HCT116 (cell line): Measurements from ENCODE around the gene PAOX. TPM values are rescaled to one million over a fixed set of nuclear protein-coding genes. Genes with fewer than 3 reads are reported as not detected.

Experiments
- ATAC-seq: fragments of 200-7000 bp; cut with Tn5 transposase; 2 replicates; pipeline ENCODE4 v1.9.1; 2020; ENCODE audit warnings: mild to moderate bottlenecking, moderate library complexity
- BruUV-seq: library from RNA; stranded (reverse); fragments of 400-500 nt; replicated peaks from 2 replicates; lab custom pipeline; 2021; lab: Mats Ljungman, UMichigan
- CTCF ChIA-PET: fragments of 300-600 bp; sonication (Branson Sonifier 250); formaldehyde crosslinking; loops from one replicate; lab custom pipeline; 2021; ENCODE audit warnings: antibody characterized with exemption; lab: Charles Lee
- POLR2A ChIA-PET: fragments of 300-600, 350-600 bp; sonication (Branson Sonifier 250); formaldehyde crosslinking; loops from one replicate; lab custom pipeline; 2021; ENCODE audit warnings: antibody characterized with exemption; lab: Charles Lee
- RAD21 ChIA-PET, 2 experiments: fragments of 300-600 bp; sonication (Branson Sonifier 250); formaldehyde crosslinking; loops; one replicate each; lab custom pipeline; 2023; ENCODE audit warnings: low total read pairs in 2 of 2; ENCODE audit not compliant: uncharacterized antibody in 2 of 2, unreplicated experiment in 2 of 2, low non-redundant PET in 1 of 2; lab: Charles Lee
- DNase-seq: peaks from one replicate; pipeline ENCODE4 v3.0.0-alpha.2; 2010; ENCODE audit warnings: low read depth, low spot score
- H2AFZ ChIP-seq: fragments of 200-600 bp; shearing (Covaris generic), sonication (generic); 2 replicates; pipeline ENCODE4 v1.6.1; 2017; ENCODE audit warnings: low read depth, mixed run types, mixed read lengths, antibody characterized with exemption, low read length; ENCODE audit not compliant: poor library complexity, severe bottlenecking
- H3K27ac ChIP-seq: 2 replicates; pipeline ENCODE4 v1.5.1; 2012; ENCODE audit warnings: low read depth, low read length
- H3K27me3 ChIP-seq: fragments of 200-600 bp; sonication (generic); 2 replicates; pipeline ENCODE4 v1.6.1; 2016; ENCODE audit warnings: mixed run types, low read length, mixed read lengths; ENCODE audit not compliant: insufficient read depth
- H3K36me3 ChIP-seq, 2 experiments: fragments of 200-500 bp in 1 of 2; fragments of 200-600 bp in 1 of 2; sonication (Bioruptor generic) in 1 of 2; sonication (generic) in 1 of 2; 2 replicates each; pipeline versions ENCODE4 v1.5.1 to v1.6.1; 2014 to 2016; ENCODE audit warnings: low read length in 2 of 2, inconsistent platforms in 1 of 2, mixed read lengths in 1 of 2, mixed run types in 1 of 2; ENCODE audit not compliant: insufficient read depth in 2 of 2, control insufficient read depth in 1 of 2
- H3K4me1 ChIP-seq, 2 experiments: fragments of 200-600 bp in 1 of 2; sonication (generic) in 1 of 2; 2 replicates each; pipeline versions ENCODE4 v1.5.1 to v1.6.1; 2012 to 2017; ENCODE audit warnings: low read length in 2 of 2, inconsistent platforms in 1 of 2, mild to moderate bottlenecking in 1 of 2, mixed read lengths in 1 of 2, mixed run types in 1 of 2, moderate library complexity in 1 of 2; ENCODE audit not compliant: insufficient read depth in 2 of 2, control insufficient read depth in 1 of 2
- H3K4me2 ChIP-seq: fragments of 200-600 bp; sonication (generic); 2 replicates; pipeline ENCODE4 v1.6.1; 2017; ENCODE audit warnings: mixed run types, low read length, mixed read lengths
- H3K4me3 ChIP-seq, 2 experiments: fragments of 200-600 bp in 1 of 2; sonication (generic) in 1 of 2; replicated peaks in 1 of 2; 2 replicates each; pipeline ENCODE4 v1.5.1; 2011 to 2016; ENCODE audit warnings: low read length in 2 of 2, control low read depth in 1 of 2, low read depth in 1 of 2, mild to moderate bottlenecking in 1 of 2, mixed read lengths in 1 of 2, mixed run types in 1 of 2
- H3K79me2 ChIP-seq: fragments of 200-600 bp; sonication (generic); 2 replicates; pipeline ENCODE4 v1.6.1; 2017; ENCODE audit warnings: mild to moderate bottlenecking, mixed run types, low read length, moderate library complexity, mixed read lengths; ENCODE audit not compliant: insufficient read depth
- H3K9ac ChIP-seq: fragments of 200-600 bp; sonication (generic); 2 replicates; pipeline ENCODE4 v1.6.1; 2016; ENCODE audit warnings: low read length, mixed read lengths
- H3K9me2 ChIP-seq: fragments of 200-600 bp; sonication (generic), shearing (Covaris generic); 2 replicates; pipeline ENCODE4 v1.6.1; 2017; ENCODE audit warnings: mixed run types, mild to moderate bottlenecking, moderate library complexity; ENCODE audit not compliant: insufficient read depth
- H3K9me3 ChIP-seq, 2 experiments: fragments of 200-500 bp in 1 of 2; fragments of 200-600 bp in 1 of 2; sonication (Bioruptor generic) in 1 of 2; sonication (generic) in 1 of 2; 2 replicates each; pipeline ENCODE4 v1.6.1; 2014 to 2017; ENCODE audit warnings: low read length in 2 of 2, mixed read lengths in 2 of 2, inconsistent platforms in 1 of 2, low read depth in 1 of 2, mild to moderate bottlenecking in 1 of 2, mixed run types in 1 of 2, moderate library complexity in 1 of 2; ENCODE audit not compliant: control insufficient read depth in 1 of 2, insufficient read depth in 1 of 2
- H4K20me1 ChIP-seq: fragments of 200-600 bp; sonication (generic), shearing (Covaris generic); 2 replicates; pipeline ENCODE4 v1.6.1; 2017; ENCODE audit warnings: mixed run types, mild to moderate bottlenecking, moderate library complexity; ENCODE audit not compliant: insufficient read depth
- CEBPB ChIP-seq: IDR thresholded peaks from 2 replicates; pipeline ENCODE4 v1.6.1; 2012; ENCODE audit warnings: low read depth
- POLR2A ChIP-seq: IDR thresholded peaks from 2 replicates; pipeline ENCODE4 v1.7.0; 2011; ENCODE audit warnings: borderline replicate concordance; ENCODE audit not compliant: insufficient read depth, insufficient read length; ENCODE audit errors: extremely low read depth
- RAD21 ChIP-seq: IDR thresholded peaks from 2 replicates; pipeline ENCODE4 v1.6.1; 2012; ENCODE audit warnings: low read depth, mild to moderate bottlenecking
- ZFX ChIP-seq: fragments of 450-650 bp; IDR thresholded peaks from 2 replicates; pipeline ENCODE4 v1.6.1; 2017
- intact Hi-C: fragments of 100-400 bp; cut with micrococcal nuclease; formaldehyde crosslinking; loops from 2 replicates; pipeline ENCODE4 v1.10.0; 2022
- total RNA-seq: library from RNA; stranded (reverse); gene quantifications from one replicate; pipeline ENCODE4 v1.2.1, GENCODE V29; 2021; ENCODE audit not compliant: unreplicated experiment
- TF ChIP-seq, protein P1 (sequence below): IDR thresholded peaks from 2 replicates; pipeline ENCODE4 v1.6.1; 2012
- TF ChIP-seq, protein P2 (sequence below): IDR thresholded peaks from 2 replicates; pipeline ENCODE4 v1.6.1; 2011; ENCODE audit warnings: mild to moderate bottlenecking, low read length, moderate library complexity; ENCODE audit not compliant: insufficient replicate concordance; ENCODE audit errors: extremely low read depth

The PAOX gene
- total RNA-seq, 1 experiment from 2014 or later, result 3.5 TPM

DNA sequence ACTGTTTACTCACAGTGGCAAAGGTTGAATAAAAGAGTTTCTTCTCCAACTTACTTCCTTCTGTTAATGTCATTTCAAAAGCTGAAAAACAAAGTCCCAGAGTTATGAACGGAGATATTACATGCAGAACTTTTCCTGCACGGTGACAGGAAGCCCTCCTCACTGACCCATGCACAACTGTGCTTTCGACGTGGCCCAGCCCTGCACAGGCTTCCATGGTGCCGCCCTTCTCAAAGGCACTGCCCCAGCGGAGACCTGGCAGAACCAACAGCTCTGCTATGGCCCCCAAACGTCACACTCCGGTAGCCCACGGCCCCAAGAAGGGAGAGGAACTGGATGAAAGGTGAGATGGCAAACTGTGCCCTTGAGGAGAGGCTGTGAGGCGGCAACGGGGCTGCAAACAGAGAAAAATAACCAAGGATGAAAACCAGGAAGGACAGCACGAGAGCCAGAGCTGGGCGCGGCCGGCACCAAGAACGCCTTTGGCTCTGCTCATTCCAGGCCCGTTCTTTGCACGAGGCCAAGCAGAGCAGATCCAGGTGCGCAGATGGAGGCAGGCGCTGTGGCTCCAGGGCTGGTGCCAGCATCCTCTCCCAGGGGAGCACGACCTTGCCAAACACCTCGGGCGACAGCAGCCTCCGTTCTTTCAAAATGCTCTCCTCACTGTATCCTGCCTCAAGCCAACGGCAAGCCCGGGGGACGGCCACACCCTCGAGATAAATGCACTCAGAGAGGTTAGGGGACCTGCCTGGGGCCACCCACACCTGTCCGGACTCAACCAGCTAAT, 14.2 kb upstream of the PAOX start:
- Histone ChIP-seq H4K20me1 (no peaks in the 10 kb centered on the region), H3K27ac (no peak overlapping the region), H3K9me2 (no peaks in the 10 kb centered on the region), H3K27me3 (no peaks in the 10 kb centered on the region), H2AFZ (no peak overlapping the region), H3K9ac (no peak overlapping the region), H3K4me3 (no peak overlapping the region), H3K4me2 (no peak overlapping the region), H3K4me1 (no peaks in the 10 kb centered on the region), H3K79me2 (no peaks in the 10 kb centered on the region), H3K36me3 (no peaks in the 10 kb centered on the region; a peak in 2 of 4 replicates), H3K9me3 (no peaks in the 10 kb centered on the region)
- TF ChIP-seq RAD21 (no peak), CEBPB (no peak), POLR2A (no peak), ZFX (no peak)
- TF ChIP-seq, protein P1, sequence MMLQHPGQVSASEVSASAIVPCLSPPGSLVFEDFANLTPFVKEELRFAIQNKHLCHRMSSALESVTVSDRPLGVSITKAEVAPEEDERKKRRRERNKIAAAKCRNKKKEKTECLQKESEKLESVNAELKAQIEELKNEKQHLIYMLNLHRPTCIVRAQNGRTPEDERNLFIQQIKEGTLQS, result no peak
- TF ChIP-seq, protein P2, sequence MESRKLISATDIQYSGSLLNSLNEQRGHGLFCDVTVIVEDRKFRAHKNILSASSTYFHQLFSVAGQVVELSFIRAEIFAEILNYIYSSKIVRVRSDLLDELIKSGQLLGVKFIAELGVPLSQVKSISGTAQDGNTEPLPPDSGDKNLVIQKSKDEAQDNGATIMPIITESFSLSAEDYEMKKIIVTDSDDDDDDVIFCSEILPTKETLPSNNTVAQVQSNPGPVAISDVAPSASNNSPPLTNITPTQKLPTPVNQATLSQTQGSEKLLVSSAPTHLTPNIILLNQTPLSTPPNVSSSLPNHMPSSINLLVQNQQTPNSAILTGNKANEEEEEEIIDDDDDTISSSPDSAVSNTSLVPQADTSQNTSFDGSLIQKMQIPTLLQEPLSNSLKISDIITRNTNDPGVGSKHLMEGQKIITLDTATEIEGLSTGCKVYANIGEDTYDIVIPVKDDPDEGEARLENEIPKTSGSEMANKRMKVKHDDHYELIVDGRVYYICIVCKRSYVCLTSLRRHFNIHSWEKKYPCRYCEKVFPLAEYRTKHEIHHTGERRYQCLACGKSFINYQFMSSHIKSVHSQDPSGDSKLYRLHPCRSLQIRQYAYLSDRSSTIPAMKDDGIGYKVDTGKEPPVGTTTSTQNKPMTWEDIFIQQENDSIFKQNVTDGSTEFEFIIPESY, result no peak
- ChIA-PET POLR2A (no interaction called here), RAD21 (no interaction called here), CTCF (no interaction called here)
- intact Hi-C loops, result no loop called here
- no peak for DNase-seq
- no peak for ATAC-seq
- no TSS peak for BruUV-seq
